Left kidney (tissue), 8 donors: ENCODE measurements around the gene ARHGEF11. TPM values are rescaled to one million over a fixed set of nuclear protein-coding genes. Genes with fewer than 3 reads are reported as not detected.
A peak's percentile ranks its signal among the peaks of the same experiment; 100 is the strongest.
"Not testable (repeated sequence)": the region's sequence is repeated elsewhere in the genome, so short reads cannot be mapped to it uniquely, and the experiment has no call there.

Experiments used
- DNase-seq: peaks from one replicate; pipeline ENCODE4 v3.0.0-alpha.2; 2013
- long read RNA-seq, 8 donors: transcript quantifications; one replicate each; lab custom pipeline, GENCODE V29; 2026
- polyA plus RNA-seq: library from polyadenylated mRNA; unstranded; fragments of 120-200 nt; gene quantifications from one replicate; pipeline ENCODE4 v1.2.1, GENCODE V29; 2013; ENCODE audit not compliant: insufficient read length

The ARHGEF11 gene, protein sequence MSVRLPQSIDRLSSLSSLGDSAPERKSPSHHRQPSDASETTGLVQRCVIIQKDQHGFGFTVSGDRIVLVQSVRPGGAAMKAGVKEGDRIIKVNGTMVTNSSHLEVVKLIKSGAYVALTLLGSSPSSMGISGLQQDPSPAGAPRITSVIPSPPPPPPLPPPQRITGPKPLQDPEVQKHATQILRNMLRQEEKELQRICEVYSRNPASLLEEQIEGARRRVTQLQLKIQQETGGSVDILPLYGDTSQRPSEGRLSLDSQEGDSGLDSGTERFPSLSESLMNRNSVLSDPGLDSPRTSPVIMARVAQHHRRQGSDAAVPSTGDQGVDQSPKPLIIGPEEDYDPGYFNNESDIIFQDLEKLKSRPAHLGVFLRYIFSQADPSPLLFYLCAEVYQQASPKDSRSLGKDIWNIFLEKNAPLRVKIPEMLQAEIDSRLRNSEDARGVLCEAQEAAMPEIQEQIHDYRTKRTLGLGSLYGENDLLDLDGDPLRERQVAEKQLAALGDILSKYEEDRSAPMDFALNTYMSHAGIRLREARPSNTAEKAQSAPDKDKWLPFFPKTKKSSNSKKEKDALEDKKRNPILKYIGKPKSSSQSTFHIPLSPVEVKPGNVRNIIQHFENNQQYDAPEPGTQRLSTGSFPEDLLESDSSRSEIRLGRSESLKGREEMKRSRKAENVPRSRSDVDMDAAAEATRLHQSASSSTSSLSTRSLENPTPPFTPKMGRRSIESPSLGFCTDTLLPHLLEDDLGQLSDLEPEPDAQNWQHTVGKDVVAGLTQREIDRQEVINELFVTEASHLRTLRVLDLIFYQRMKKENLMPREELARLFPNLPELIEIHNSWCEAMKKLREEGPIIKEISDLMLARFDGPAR (N-terminal part only)
- 38.9 TPM for polyA plus RNA-seq
- long read RNA-seq, donor 1, partial matches to known transcripts: 28 of 28 reads
- long read RNA-seq, donor 1, other reads (novel, unspliced or antisense): 0 of 28 reads
- long read RNA-seq, donor 2, partial matches to known transcripts: 17 of 17 reads
- long read RNA-seq, donor 2, other reads (novel, unspliced or antisense): 0 of 17 reads
- long read RNA-seq, donor 3, partial matches to known transcripts: 12 of 12 reads
- long read RNA-seq, donor 3, other reads (novel, unspliced or antisense): 0 of 12 reads
- long read RNA-seq, donor 4: 0 reads
- long read RNA-seq, donor 5, partial matches to known transcripts: 8 of 8 reads
- long read RNA-seq, donor 5, other reads (novel, unspliced or antisense): 0 of 8 reads
- long read RNA-seq, donor 6, partial matches to known transcripts: 5 of 5 reads
- long read RNA-seq, donor 6, other reads (novel, unspliced or antisense): 0 of 5 reads
- long read RNA-seq, donor 7, partial matches to known transcripts: 9 of 9 reads
- long read RNA-seq, donor 7, other reads (novel, unspliced or antisense): 0 of 9 reads
- long read RNA-seq, donor 8, partial matches to known transcripts: 10 of 10 reads
- long read RNA-seq, donor 8, other reads (novel, unspliced or antisense): 0 of 10 reads

DNA sequence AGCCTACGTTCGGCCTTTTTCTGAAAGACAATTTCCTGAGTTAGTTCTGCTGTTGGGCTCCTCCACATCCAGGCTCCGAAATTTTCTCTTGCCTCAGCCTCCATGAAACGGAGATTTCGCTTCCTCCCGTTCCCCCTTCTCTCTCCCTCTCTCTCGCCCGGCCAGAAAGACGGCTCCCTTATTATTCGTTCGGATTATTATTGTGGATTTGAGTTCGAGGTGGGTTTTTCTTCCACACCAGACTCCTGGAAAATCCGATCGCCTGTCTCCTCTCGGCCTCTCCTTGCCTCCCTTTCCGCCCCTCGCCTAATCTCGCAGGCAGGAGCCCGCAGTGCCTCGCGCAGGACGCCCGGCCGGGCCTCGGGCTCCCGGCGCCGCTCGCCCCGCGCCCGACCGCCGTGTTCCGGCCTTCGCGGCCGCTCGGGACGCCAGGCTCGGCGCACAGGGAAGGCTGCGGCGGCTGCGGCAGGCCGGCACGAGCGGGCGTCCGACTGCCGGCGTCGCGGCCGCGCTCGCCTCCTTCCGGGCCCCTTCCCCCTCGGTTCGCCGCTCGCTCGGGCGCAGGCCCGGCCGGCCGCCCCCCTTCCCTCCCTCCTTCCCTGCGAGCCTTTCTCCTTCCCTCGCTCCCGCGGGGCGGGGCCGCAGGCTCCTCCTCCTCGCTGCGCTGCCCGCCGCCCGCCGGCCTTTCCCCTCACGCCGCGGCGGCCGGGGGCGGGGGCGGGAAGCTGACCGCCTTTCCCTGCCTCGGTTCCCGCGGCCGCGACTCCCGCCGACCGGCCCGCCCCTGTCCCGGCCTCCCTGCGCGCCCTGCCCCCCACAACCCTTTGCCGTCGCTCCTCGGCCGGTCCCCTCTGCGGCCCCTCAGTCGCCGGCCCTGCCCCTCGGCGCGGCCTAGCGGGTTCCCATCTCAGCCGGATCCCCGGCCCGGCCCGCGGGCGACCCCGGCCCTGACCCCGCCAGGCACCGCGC, at the start of gene ARHGEF11:
Gene ARHGEF11, minus strand, starts transcription at position 493 of the 969 bp plus-strand sequence. CDS start 1,412 bp downstream, outside the sequence.
- peak; percentile 92 for DNase-seq

DNA sequence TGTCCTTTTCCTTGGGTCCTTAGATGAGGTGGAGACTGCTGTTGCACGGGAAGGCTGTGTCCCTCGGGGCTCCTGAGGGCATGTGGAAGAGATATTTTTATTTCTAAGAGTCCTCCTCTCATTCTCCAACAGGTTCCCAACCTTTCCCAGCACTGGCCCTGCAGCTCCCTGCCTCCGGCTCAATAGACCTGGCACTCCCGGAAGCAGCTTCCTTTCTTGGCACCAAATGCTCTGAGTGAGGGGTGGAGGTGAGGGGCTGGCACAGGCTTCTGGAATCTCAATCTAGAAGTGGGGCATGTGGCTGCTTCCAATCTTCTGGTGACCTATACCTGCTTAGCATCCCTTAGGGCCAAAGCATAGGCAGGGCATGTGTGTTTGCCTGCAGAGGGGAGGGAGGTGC, 49.5 kb upstream of the ARHGEF11 start:
- no peak for DNase-seq

DNA sequence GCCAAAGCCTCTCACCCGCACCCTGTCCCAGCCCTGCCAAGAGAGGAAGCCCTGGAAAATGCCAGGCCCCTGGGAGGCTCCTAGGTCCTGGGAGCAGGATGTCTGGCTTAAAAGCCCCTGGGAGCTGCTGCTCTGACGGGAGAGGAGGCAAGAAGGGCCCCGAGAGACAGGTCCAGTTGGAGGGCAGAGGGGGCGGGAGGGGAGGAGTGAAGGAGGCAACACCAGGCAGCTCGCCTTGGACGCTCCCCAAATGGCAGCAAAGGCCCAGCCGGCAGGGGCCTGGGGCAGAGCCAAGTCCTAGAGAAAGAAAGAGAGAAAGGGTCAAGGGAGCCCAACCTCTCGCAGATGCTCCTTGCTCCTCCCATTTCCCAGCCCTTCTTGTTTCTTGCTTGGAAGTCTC, 47.3 kb upstream of the ARHGEF11 start:
- DNase-seq: no peak

DNA sequence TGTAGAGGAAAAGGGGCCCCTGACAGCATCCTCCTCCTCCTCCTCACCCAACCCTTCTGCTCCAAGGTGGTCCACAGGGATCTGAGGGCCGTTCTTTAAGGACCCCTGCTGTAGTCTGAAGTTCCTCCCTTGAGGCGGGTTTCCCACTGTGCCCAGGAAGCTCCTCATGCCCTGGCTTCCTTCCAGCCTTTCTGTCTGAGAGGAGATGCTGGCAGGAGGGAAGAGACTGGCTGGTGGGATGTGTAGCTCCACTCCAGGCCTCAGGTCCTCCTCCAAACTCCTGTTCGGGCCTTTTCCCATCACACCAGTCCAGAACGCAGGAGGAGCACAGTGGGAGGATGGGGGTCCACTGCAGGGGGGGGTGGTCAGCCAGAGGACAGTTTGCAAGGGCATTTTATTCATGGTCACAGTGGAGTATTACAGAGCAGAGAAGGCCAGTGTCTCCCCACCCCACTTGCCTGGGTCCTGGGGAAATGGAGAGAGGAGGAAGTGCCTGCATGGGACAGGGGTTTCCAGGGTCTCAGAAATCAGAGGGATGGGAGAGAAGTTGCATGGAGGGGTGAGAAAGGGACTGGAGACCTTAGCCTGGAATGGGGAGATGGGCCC, 46.2 kb upstream of the ARHGEF11 start:
- no peak for DNase-seq

DNA sequence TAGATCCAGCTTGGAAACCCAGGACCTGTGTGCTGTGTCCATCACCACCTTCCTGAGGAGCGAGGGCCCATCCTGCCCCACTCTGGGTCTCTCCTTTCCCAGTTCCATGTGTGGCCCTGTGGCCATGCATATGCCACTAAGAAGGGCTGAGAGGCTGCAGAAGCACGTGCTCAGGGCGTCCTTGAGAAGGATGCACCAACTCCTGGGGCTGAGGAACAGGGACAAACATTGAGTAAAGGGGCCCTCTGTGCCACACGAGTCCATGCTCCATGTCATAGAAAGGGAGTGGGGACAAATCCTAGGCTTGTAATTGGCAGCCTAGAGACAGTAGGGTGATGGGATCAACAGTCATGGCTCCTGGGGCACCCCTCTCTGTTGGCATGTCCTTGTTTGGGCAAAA, 45.6 kb upstream of the ARHGEF11 start:
- no peak for DNase-seq

DNA sequence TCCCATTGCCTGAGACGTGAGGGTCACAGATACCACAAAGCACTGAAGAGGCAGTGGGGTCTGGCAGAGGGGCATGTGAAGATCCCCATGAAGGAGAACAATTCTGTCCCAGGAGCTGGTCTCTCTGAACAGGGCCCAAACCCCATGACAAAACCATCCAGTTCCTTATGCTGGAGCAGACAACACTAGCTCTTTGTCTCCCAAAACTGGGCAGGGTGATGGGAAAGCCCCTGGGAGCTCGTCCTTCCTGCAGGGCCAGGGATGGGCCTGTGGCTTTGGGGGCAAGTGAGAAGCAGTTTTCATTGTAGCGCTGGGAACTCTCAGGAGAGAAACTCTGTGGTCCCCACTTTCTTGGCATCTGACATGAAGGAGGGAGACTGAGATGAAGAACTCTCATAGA, 45.2 kb upstream of the ARHGEF11 start:
- no peak for DNase-seq

DNA sequence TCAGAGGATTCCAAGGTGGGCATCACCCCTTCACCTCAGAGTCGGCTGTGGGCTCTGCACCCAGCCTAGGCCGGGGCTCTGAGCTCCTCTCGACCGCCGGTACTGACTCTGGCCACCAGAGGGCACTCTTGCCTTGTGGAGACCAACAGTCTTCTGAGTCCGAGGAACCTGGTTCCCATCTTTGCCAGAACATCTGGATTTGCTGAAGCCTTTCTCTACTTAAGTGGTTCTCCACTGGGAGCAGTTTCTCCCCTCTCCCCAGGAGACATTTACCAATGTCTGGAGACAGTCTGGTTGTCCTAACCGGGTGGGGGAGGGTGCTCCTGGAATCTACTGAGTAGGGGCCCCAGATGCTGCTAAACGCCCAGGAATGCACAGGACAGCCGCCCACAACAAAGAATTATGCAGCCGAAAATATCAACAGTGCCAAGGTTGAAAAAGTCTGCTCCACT, 44.7 kb upstream of the ARHGEF11 start:
- peak; percentile 79 for DNase-seq

DNA sequence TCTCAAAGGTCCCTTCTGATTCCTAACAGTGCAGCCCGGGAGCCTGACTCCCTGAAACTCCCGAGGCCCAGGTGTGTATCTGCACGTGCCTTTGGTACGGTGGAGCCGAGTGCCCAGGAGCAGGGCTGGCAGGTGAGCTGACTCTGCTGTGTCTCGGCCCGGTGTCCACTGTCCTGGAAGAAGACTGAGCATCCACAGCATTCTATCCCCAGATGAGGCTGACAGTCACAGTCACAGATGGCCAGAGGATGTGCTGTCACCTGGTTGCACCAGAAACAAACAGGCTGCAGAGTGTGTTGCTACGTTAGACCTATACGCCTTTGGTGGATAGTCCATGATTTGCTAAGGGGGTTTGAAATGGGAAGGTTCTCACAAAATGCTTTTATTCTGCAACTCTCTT, 44.2 kb upstream of the ARHGEF11 start:
- no peak for DNase-seq

DNA sequence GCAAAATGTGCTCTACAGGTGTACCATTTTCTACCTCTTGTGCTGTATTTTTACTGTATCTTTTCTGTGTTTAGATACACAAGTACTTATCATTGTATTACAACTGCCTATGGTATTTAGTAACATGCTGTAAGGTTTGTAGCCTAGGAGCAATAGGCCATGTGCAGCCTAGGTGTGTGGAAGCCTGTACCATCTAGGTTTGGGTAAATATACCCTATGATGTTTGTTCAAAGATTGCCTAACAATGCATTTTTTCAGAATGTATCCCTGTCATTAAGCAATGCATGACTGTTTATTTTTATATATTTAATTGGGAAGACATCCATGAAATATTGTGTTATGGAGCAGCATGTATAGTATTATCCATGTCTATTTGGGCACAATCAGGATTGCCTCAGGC, 43.1 kb upstream of the ARHGEF11 start:
- DNase-seq: no peak

DNA sequence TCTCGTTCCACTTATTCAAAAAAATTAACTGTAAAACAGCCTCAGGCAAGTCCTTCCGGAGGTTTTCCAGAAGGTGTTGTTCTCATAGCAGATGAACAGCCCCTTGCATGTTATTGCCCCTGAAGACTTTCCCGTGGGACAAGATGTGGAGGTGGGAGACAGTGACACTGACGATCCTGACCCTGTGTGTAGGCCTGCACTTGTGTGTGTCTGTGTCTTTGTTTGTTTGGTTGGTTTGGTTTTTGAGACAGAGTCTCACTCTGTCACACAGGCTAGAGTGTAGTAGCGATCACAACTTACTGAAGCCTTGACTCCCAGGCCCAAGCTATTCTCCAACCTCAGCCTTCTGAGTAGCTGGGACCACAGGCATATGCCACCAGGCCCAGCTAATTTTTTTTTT, 41.5 kb upstream of the ARHGEF11 start:
- DNase-seq: no peak

DNA sequence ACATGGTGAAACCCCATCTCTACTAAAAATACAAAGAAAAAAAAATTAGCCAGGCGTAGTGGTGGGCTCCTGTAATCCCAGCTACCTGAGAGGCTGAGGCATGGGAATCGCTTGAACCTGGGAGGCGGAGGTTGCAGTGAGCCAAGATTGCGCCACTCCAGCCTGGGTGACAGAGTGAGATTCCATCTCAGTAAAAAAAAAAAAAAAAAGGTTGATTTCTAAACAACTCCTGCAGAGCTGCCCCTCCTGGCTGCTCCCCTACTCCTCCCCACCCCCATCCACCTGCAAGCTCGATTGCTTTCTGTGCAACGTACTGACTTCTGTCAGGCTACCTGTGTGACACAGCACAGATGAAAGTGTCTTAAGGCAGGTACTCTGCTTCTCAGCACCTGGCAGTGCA, 40.8 kb upstream of the ARHGEF11 start:
- no peak for DNase-seq

DNA sequence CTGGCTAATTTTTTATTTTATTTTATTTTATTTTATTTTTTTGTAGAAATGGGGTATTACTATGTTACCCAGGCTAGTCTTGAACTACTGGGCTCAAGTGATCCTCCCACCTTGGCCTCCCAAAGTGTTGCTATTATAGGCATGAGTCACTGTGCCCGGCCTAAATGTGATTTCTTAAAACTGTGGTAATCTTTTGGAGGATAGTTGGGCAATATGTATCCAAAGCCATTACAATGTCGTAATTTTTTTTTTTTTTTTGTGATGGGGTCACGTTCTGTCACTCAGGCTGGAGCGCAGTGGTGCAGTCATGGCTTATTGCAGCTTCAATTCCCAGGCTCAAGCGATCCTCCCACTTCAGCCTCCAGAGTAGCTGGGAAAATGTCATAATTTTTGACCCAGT, 39.9 kb upstream of the ARHGEF11 start:
- no peak for DNase-seq

DNA sequence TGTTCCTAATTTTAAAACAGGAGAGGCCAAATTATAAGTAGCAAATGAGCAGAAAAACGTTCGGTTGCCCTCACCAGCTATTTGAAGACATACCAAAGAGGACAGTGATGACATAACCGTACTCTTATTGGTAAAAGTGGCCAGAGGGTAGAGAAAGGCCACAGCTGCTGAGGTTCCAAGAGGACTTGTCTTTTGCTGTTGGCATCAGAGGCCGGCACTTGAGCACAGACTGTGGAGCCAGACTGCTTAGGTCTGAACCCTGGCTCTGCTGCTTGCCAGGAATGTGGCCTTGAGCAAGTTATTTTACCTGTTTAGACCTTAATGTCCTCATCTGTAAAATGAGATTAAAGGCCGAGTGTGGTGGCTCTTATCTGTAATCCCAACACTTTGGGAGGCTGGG, 39.2 kb upstream of the ARHGEF11 start:
- no peak for DNase-seq

DNA sequence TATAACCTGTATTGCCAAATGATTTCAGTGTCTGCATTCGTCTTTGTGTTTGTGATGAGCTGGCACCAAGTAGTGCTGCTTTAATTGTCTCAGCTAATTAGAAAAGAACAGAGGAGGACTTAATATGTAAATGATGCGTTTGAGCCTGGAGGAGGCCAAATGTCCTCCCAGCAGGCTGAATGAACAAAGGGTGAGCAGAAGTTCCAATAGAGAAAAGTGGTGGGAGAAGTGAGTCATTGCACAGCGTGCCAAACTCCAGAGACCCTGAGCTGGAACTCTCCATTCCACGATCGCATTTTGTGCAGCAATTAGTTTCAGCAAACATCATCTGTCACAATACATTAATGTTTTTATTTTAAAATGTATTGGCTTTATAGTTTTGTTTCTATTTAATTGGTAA, 36.2 kb upstream of the ARHGEF11 start:
- DNase-seq: no peak

DNA sequence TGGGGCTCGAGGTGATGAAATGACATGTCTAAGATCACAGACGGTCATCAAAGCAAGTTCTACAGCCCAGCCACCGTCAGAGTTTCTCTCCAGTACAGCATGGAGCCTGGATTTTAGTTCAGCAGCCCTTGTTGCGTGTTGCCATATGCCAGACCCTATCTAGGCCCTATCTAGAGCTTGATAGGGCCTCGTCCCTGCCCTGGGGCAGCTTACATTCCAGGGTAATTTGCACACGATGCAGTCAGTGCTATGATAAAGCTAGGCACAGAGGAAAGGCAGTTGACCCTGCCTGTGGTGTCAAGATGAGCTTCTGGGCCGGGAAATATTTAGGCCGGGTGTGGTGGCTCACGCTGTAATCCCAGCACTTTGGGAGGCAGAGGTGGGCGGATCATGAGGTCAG, 35.2 kb upstream of the ARHGEF11 start:
- no peak for DNase-seq

DNA sequence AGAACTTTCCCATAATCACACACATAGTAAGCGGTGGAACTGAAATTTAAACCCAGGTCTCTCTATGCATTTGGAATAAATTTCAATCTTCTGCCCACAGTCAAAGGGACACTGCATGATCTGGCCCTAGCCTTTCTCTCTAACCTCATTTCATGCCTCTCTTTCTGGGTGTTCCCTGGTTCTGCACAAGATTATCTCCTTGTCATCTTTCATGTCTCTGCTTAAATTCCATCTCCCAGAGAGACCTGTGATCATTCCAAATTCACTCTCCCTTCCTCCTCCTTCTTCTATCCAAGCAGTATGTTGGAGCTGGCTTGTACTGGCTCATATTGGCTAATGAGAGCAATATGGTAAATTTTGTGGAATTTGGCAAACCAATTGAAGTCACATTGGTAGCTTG, 31.9 kb upstream of the ARHGEF11 start:
- DNase-seq: no peak

DNA sequence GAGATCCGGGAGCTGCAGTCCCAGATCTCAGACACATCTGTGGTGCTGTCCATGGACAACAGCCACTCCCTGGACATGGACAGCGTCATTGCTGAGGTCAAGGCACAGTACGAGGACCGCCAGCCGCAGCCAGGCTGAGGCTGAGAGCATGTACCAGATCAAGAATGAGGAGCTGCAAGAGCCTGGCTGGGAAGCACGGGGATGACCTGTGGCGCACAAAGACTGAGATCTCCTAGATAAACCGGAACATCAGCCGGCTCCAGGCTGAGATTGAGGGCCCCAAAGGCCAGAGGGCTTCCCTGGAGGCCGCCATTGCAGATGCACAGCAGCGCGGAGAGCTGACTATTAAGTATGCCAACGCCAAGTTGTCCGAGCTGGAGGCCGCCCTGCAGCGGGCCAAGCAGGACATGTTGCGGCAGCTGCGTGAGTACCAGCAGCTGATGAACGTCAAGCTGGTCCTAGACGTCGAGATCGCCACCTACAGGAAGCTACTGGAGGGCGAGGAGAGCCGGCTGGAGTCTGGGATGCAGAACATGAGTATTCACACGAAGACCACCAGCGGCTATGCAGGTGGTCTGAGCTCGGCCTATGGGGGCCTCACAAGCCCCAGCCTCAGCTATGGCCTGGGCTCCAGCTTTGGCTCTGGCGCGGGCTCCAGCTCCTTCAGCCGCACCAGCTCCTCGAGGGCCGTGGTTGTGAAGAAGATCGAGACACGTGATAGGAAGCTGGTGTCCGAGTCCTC, 28.6 kb upstream of the ARHGEF11 start:
- DNase-seq: peak; percentile 62

DNA sequence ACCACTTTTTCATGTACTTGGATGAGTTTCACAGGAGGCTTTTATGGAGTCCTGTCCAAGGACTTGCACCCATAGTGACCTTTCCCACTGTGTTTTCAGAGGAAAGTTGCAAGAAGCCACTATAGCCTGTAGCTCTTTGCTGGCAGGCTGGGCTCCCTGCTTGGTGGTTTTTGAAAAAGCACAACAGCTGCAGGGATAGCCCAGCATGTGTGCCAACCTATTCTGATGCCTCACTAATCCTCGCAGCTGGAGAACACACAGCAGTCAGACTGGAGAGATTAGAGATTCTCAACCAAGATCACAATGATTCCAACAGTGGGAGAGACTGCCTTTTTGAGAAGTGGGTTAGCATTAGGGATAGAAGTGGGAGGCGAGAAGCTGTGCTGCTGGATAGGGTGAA, 24.1 kb upstream of the ARHGEF11 start:
- no peak for DNase-seq

DNA sequence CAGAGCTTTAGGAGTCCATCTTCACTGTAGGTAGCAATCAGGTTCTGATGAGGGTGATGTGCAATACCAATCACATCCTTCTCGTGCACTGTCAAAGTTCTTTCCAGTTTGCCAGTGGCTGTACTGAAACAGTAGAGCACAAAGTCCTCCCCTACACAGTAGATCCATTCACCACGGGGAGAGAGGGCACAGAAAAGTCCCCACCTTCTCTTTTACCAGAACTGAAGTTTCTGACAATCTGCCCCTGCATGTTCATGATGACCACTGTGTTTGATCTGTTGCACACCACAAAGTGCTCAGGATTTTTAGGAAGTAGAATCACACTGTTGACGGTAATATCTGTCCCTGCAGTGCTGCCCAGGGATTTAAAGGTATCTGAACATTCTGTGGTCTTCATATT, 13.7 kb upstream of the ARHGEF11 start:
- not testable (repeated sequence) for DNase-seq
